Endothelial cell of umbilical vein (primary cell): ENCODE data around the gene HBA2. TPM values are rescaled to one million over a fixed set of nuclear protein-coding genes. Genes with fewer than 3 reads are reported as not detected.
"Not testable (repeated sequence)": the region's sequence is repeated elsewhere in the genome, so short reads cannot be mapped to it uniquely, and the experiment has no call there.

Experiments used
- BruUV-seq: library from RNA; stranded (reverse); fragments of 400-500 nt; replicated peaks from 2 replicates; lab custom pipeline; 2021; lab: Mats Ljungman, UMichigan
- CTCF ChIA-PET: fragments of 300-600, 350-600 bp; sonication (Branson Sonifier 250); formaldehyde crosslinking; loops from one replicate; lab custom pipeline; 2021; ENCODE audit warnings: antibody characterized with exemption, inconsistent platforms; lab: Charles Lee
- POLR2A ChIA-PET: fragments of 300-600, 350-600 bp; sonication (Branson Sonifier 250); formaldehyde crosslinking; loops from one replicate; lab custom pipeline; 2021; ENCODE audit warnings: antibody characterized with exemption, inconsistent platforms; lab: Charles Lee
- DNase-seq: peaks from one replicate; pipeline ENCODE4 v3.0.0-alpha.2; 2011; ENCODE audit warnings: low read depth, low spot score
- FAIRE-seq: peaks from 2 replicates; lab custom pipeline; 2011; peaks lifted over from hg19 to GRCh38; lab: Jason Lieb, UNC
- H2AFZ ChIP-seq: 2 replicates; pipeline ENCODE4 v1.6.0; 2012; ENCODE audit warnings: low read depth, low read length, control low read depth, inconsistent platforms
- H3K27ac ChIP-seq: 2 replicates; pipeline ENCODE4 v1.5.1; 2011; ENCODE audit warnings: low read depth, mild to moderate bottlenecking, control low read depth, low read length, moderate library complexity; ENCODE audit not compliant: insufficient read depth
- H3K27me3 ChIP-seq, 2 experiments: 2 replicates each; pipeline versions ENCODE4 v1.6.0 to v1.6.1; 2011; ENCODE audit warnings: low read length in 2 of 2, mixed read lengths in 1 of 2; ENCODE audit not compliant: control insufficient read depth in 2 of 2, insufficient read depth in 2 of 2
- H3K36me3 ChIP-seq, 2 experiments: 2 replicates in 1 of 2; 3 replicates in 1 of 2; pipeline ENCODE4 v1.5.1; 2011; ENCODE audit warnings: low read length in 2 of 2, mild to moderate bottlenecking in 1 of 2, moderate library complexity in 1 of 2; ENCODE audit not compliant: control insufficient read depth in 2 of 2, insufficient read depth in 2 of 2; ENCODE audit errors: extremely low read depth in 1 of 2
- H3K4me1 ChIP-seq: 3 replicates; pipeline ENCODE4 v1.5.1; 2011; ENCODE audit warnings: mild to moderate bottlenecking, low read length; ENCODE audit not compliant: control insufficient read depth, insufficient read depth; ENCODE audit errors: extremely low read depth
- H3K4me2 ChIP-seq: 2 replicates; pipeline ENCODE4 v1.6.1; 2011; ENCODE audit warnings: low read length, control low read depth, mixed read lengths; ENCODE audit not compliant: insufficient read depth
- H3K4me3 ChIP-seq, 3 experiments: fragments of 200-600 bp in 1 of 3; sonication (generic), shearing (Covaris generic) in 1 of 3; replicated peaks in 1 of 3; 2 replicates each; pipeline ENCODE4 v1.5.1; 2011 to 2016; ENCODE audit warnings: control low read depth in 3 of 3, low read length in 3 of 3, mild to moderate bottlenecking in 2 of 3, inconsistent platforms in 1 of 3, low read depth in 1 of 3, moderate library complexity in 1 of 3; ENCODE audit not compliant: insufficient read depth in 1 of 3
- H3K79me2 ChIP-seq: 2 replicates; pipeline ENCODE4 v1.6.0; 2012; ENCODE audit warnings: low read length, inconsistent platforms; ENCODE audit not compliant: control insufficient read depth, insufficient read depth
- H3K9ac ChIP-seq: replicated peaks from 2 replicates; pipeline ENCODE3; 2011; ENCODE audit warnings: low read length, control low read depth; ENCODE audit not compliant: insufficient read depth; ENCODE audit errors: extremely low read depth
- H3K9me1 ChIP-seq: replicated peaks from 3 replicates; pipeline ENCODE4 v1.6.0; 2011; ENCODE audit warnings: mild to moderate bottlenecking, low read length; ENCODE audit not compliant: control insufficient read depth, insufficient read depth; ENCODE audit errors: extremely low read depth
- H3K9me3 ChIP-seq: replicated peaks from 2 replicates; pipeline ENCODE4 v1.5.1; 2012; ENCODE audit warnings: low read length, inconsistent platforms; ENCODE audit not compliant: control insufficient read depth, insufficient read depth
- H4K20me1 ChIP-seq: replicated peaks from 2 replicates; pipeline ENCODE3; 2011; ENCODE audit warnings: mild to moderate bottlenecking, low read length; ENCODE audit not compliant: control insufficient read depth, insufficient read depth; ENCODE audit errors: extremely low read depth
- CTCF ChIP-seq, 2 donors: IDR thresholded peaks; 1 replicate in 1 of 2; 2 replicates in 1 of 2; pipeline ENCODE4 v1.5.1; 2011; ENCODE audit warnings: low read length in 2 of 2, mild to moderate bottlenecking in 2 of 2, moderate library complexity in 2 of 2, control low read depth in 1 of 2, inconsistent platforms in 1 of 2, low read depth in 1 of 2; ENCODE audit not compliant: insufficient read depth in 1 of 2; ENCODE audit errors: extremely low read depth in 1 of 2
- EZH2 ChIP-seq: IDR thresholded peaks from 2 replicates; pipeline ENCODE4 v1.6.1; 2012; ENCODE audit warnings: borderline replicate concordance, low read depth, mild to moderate bottlenecking, moderate library complexity, low read length, inconsistent platforms; ENCODE audit not compliant: severe bottlenecking
- FOS ChIP-seq: IDR thresholded peaks from 2 replicates; pipeline ENCODE4 v1.6.1; 2011; ENCODE audit warnings: mild to moderate bottlenecking, low read length, moderate library complexity, borderline replicate concordance; ENCODE audit not compliant: insufficient read depth
- GATA2 ChIP-seq: IDR thresholded peaks from 2 replicates; pipeline ENCODE4 v1.7.0; 2011; ENCODE audit warnings: low read depth, mild to moderate bottlenecking, moderate library complexity, mixed read lengths, low read length; ENCODE audit not compliant: insufficient read length, insufficient read depth
- JUN ChIP-seq: IDR thresholded peaks from 2 replicates; pipeline ENCODE4 v1.6.1; 2011; ENCODE audit warnings: borderline replicate concordance, low read depth; ENCODE audit not compliant: insufficient read length, insufficient read depth
- MAX ChIP-seq: IDR thresholded peaks from 2 replicates; pipeline ENCODE4 v1.6.1; 2011; ENCODE audit not compliant: insufficient read depth, insufficient read length
- MYC ChIP-seq: IDR thresholded peaks from one replicate; pipeline ENCODE4 v1.6.1; 2011; ENCODE audit warnings: mild to moderate bottlenecking, low read depth, low read length
- POLR2A ChIP-seq: IDR thresholded peaks from 2 replicates; pipeline ENCODE4 v1.6.1; 2012; ENCODE audit warnings: low read depth, mild to moderate bottlenecking, control low read depth, low read length
- POLR2AphosphoS5 ChIP-seq: IDR thresholded peaks from 2 replicates; pipeline ENCODE4 v1.6.1; 2012; ENCODE audit warnings: low read depth, mild to moderate bottlenecking, control low read depth, low read length, moderate library complexity; ENCODE audit not compliant: insufficient read depth
- dilution Hi-C: fragments of 300-500 bp; cut with MboI; formaldehyde crosslinking; loops from one replicate; pipeline ENCODE4 v1.15.0; 2019; ENCODE audit warnings: low sequenced_read_pairs; ENCODE audit not compliant: extremely low pct_ligation_motif_present
- intact Hi-C: fragments of 100-400 bp; cut with micrococcal nuclease; formaldehyde crosslinking; loops from one replicate; pipeline ENCODE4 v1.10.0; 2022
- polyA plus RNA-seq, 4 experiments: library from polyadenylated mRNA; depleted of rRNA in 3 of 4; stranded (reverse) in 3 of 4; unstranded in 1 of 4; fragments of >200 nt; gene quantifications; 2 replicates each; pipeline versions ENCODE4 v1.2.1 to v1.2.3, GENCODE V29; 2011 to 2012; ENCODE audit warnings: missing spikeins in 1 of 4
- total RNA-seq: library from RNA; stranded (reverse); gene quantifications from 2 replicates; pipeline ENCODE4 v1.2.3, GENCODE V29; 2021

HBA2 gene
- total and polyA plus RNA-seq, 2 donors (not counting 3 experiments of a cell fraction or from before 2014, with no cell fraction given) = not detected

GRCh38 chr16:159136-159849 is 13.4 kb upstream of the HBA2 start:
- Histone ChIP-seq H3K27me3 (peaks cover 7 to 12% of the 10 kb centered on the region in 2 experiments), H3K9ac (no peak overlapping the region), H3K79me2 (no peaks in the 10 kb centered on the region), H3K9me3 (no peaks in the 10 kb centered on the region), H3K36me3 (no peaks in the 10 kb centered on the region), H3K9me1 (no peaks in the 10 kb centered on the region), H3K4me2 (no peak overlapping the region), H3K4me3 (no peak overlapping the region), H2AFZ (no peak overlapping the region), H3K4me1 (peaks cover 8% of the 10 kb centered on the region), H3K27ac (no peak overlapping the region), H4K20me1 (no peaks in the 10 kb centered on the region)
- dilution Hi-C loops = no loop called here
- CTCF ChIA-PET = interaction anchor here (0.6 to 4.7 kb wide), 3 partner anchors 42 to 203 kb away, joined by 3 to 24 read pairs (median 3); no protein-coding TSS in a partner anchor
- DNase-seq = no peak
- intact Hi-C loops = no loop called here
- no peak for FAIRE-seq
- no peak for TF ChIP-seq GATA2
- no peak for TF ChIP-seq EZH2
- TF ChIP-seq CTCF (IDR thresholded peaks at IDR 0.05; ENCODE audit: extremely low read depth in 1 of 2, insufficient read depth in 1 of 2, low read depth in 1 of 2, low read length in 2 of 2) = no peak
- no peak for TF ChIP-seq MAX
- TF ChIP-seq POLR2AphosphoS5 = no peak
- no peak for TF ChIP-seq JUN
- no peak for TF ChIP-seq MYC
- TF ChIP-seq POLR2A = no peak
- TF ChIP-seq FOS = no peak
- no TSS peak for BruUV-seq
- POLR2A ChIA-PET = no interaction called here

- DNase-seq, BruUV-seq, H2AFZ ChIP-seq, dilution Hi-C loops, FAIRE-seq, H3K9ac ChIP-seq, H3K4me3 ChIP-seq, intact Hi-C loops, H3K27ac ChIP-seq, H3K4me1 ChIP-seq, POLR2A ChIA-PET, H3K9me3 ChIP-seq, H3K79me2 ChIP-seq, H3K9me1 ChIP-seq, H3K36me3 ChIP-seq, H3K4me2 ChIP-seq, H4K20me1 ChIP-seq: not testable (repeated sequence)
- peaks cover 8 to 11% of the 10 kb centered on the region in 2 experiments for H3K27me3 ChIP-seq
- CTCF ChIA-PET = interaction anchor here (4.7 kb wide), 1 partner anchor 53 kb away, joined by 24 read pairs; no protein-coding TSS in a partner anchor
Measured at GRCh38 chr16:160242-160641, 12.4 kb upstream of the HBA2 start.
